ENCODE measurements around the gene TES. TPM values are rescaled to one million over a fixed set of nuclear protein-coding genes. Genes with fewer than 3 reads are reported as not detected.

TES gene
- total RNA-seq, 4 donors from 2014 or later: 24.7 to 33.1 (median 31.6) TPM

- TF ChIP-seq CTCF (IDR thresholded peaks at IDR 0.05; ENCODE audit: low read depth): no peak
Observed at GRCh38 chr7:116259156-116259870, 49.0 kb downstream of the TES start.

- TF ChIP-seq CTCF (IDR thresholded peaks at IDR 0.05; ENCODE audit: low read depth): no peak
Observed at GRCh38 chr7:116259871-116260440, 49.6 kb downstream of the TES start.

GRCh38 chr7:116261904-116262303, 51.6 kb downstream of the TES start:
- no peak for TF ChIP-seq CTCF (IDR thresholded peaks at IDR 0.05; ENCODE audit: low read depth)

GRCh38 chr7:116265881-116266280, 55.5 kb downstream of the TES start:
- TF ChIP-seq CTCF (IDR thresholded peaks at IDR 0.05; ENCODE audit: low read depth): no peak

GRCh38 chr7:116269466-116269865, 59.1 kb downstream of the TES start:
- TF ChIP-seq CTCF (IDR thresholded peaks at IDR 0.05; ENCODE audit: low read depth): no peak

GRCh38 chr7:116271161-116271913, 61.0 kb downstream of the TES start:
- TF ChIP-seq CTCF (IDR thresholded peaks at IDR 0.05; ENCODE audit: low read depth): no peak
